GM23338 (cell line): ENCODE results near the gene AVPR2. TPM values are rescaled to one million over a fixed set of nuclear protein-coding genes. Genes with fewer than 3 reads are reported as not detected.

Experiments
- ATAC-seq: fragments of 200-7000 bp; cut with Tn5 transposase; 3 replicates; pipeline ENCODE4 v1.9.1; 2020
- DNase-seq: peaks from one replicate; pipeline ENCODE4 v3.0.0-alpha.2; 2015; ENCODE audit warnings: low spot score
- H2AFZ ChIP-seq: fragments of 200-600 bp; sonication (generic); 2 replicates; pipeline ENCODE4 v1.8.0; 2016; ENCODE audit warnings: antibody characterized with exemption, mild to moderate bottlenecking, moderate library complexity
- H3F3A ChIP-seq: fragments of 200-600 bp; sonication (generic); replicated peaks from 2 replicates; pipeline ENCODE4 v1.8.0; 2017; ENCODE audit warnings: antibody characterized with exemption, mixed run types, low read depth
- H3K27ac ChIP-seq: fragments of 200-600 bp; sonication (generic); 2 replicates; pipeline ENCODE4 v1.6.1; 2016; ENCODE audit warnings: low read depth
- H3K27me3 ChIP-seq: fragments of 200-600 bp; sonication (generic); 2 replicates; pipeline ENCODE4 v1.8.0; 2016; ENCODE audit warnings: mild to moderate bottlenecking, mixed run types, moderate library complexity; ENCODE audit not compliant: insufficient read depth
- H3K36me3 ChIP-seq: fragments of 200-600 bp; sonication (generic); 2 replicates; pipeline ENCODE4 v1.8.0; 2016; ENCODE audit warnings: mild to moderate bottlenecking; ENCODE audit not compliant: insufficient read depth
- H3K4me1 ChIP-seq: fragments of 200-600 bp; sonication (generic); 2 replicates; pipeline ENCODE4 v1.8.0; 2016; ENCODE audit warnings: mild to moderate bottlenecking, moderate library complexity; ENCODE audit not compliant: insufficient read depth
- H3K4me2 ChIP-seq: fragments of 200-600 bp; sonication (generic); 2 replicates; pipeline ENCODE4 v1.7.1; 2017; ENCODE audit warnings: mixed run types
- H3K4me3 ChIP-seq: fragments of 200-600 bp; sonication (generic); 2 replicates; pipeline ENCODE4 v1.6.1; 2016; ENCODE audit warnings: mixed run types
- H3K79me2 ChIP-seq: fragments of 200-600 bp; sonication (generic); replicated peaks from 2 replicates; pipeline ENCODE4 v1.8.0; 2017; ENCODE audit warnings: mild to moderate bottlenecking; ENCODE audit not compliant: insufficient read depth
- H3K9me2 ChIP-seq: fragments of 200-600 bp; sonication (generic); 2 replicates; pipeline ENCODE4 v1.8.0; 2017; ENCODE audit not compliant: insufficient read depth
- H4K20me1 ChIP-seq: fragments of 200-600 bp; sonication (generic); replicated peaks from 2 replicates; pipeline ENCODE4 v1.8.0; 2017; ENCODE audit warnings: mild to moderate bottlenecking; ENCODE audit not compliant: insufficient read depth
- H3K27ac Mint-ChIP-seq: 2 replicates; pipeline ENCODE4 v1.8.0; 2020; ENCODE audit warnings: inconsistent platforms, mild to moderate bottlenecking, moderate library complexity, mixed read lengths
- H3K27me3 Mint-ChIP-seq: 3 replicates; pipeline ENCODE4 v1.8.0; 2022; ENCODE audit warnings: low read depth, mild to moderate bottlenecking, moderate library complexity, mixed read lengths, inconsistent platforms; ENCODE audit not compliant: insufficient read depth, poor library complexity
- H3K36me3 Mint-ChIP-seq: 3 replicates; pipeline ENCODE4 v1.8.0; 2021; ENCODE audit warnings: low read depth, mild to moderate bottlenecking, inconsistent platforms, moderate library complexity, mixed read lengths
- H3K4me1 Mint-ChIP-seq: 3 replicates; pipeline ENCODE4 v1.8.0; 2020; ENCODE audit warnings: mild to moderate bottlenecking, inconsistent platforms, mixed read lengths
- H3K4me3 Mint-ChIP-seq: 3 replicates; pipeline ENCODE4 v1.8.0; 2021; ENCODE audit warnings: moderate library complexity, mild to moderate bottlenecking, inconsistent platforms, mixed read lengths
- H3K9me3 Mint-ChIP-seq: 3 replicates; pipeline ENCODE4 v1.8.0; 2020; ENCODE audit warnings: moderate library complexity, mild to moderate bottlenecking, inconsistent platforms, mixed read lengths
- CREB1 ChIP-seq: fragments of 250-450 bp; sonication (Bioruptor Pico); IDR thresholded peaks from 2 replicates; pipeline ENCODE4 v1.5.0; 2020; ENCODE audit warnings: low read depth, mild to moderate bottlenecking, moderate library complexity
- CTCF ChIP-seq, 2 experiments: fragments of 200-600 bp in 1 of 2; sonication (generic) in 1 of 2; conservative IDR thresholded peaks; 2 replicates each; pipeline versions ENCODE4 v1.5.1 to v1.6.1; 2016 to 2017; ENCODE audit warnings: antibody characterized with exemption in 2 of 2, low read depth in 2 of 2, mild to moderate bottlenecking in 2 of 2, moderate library complexity in 1 of 2
- EZH2 ChIP-seq: fragments of 200-600 bp; sonication (generic); IDR thresholded peaks from one replicate; pipeline ENCODE4 v1.8.0; 2017; ENCODE audit warnings: antibody characterized with exemption, mild to moderate bottlenecking, low read depth; ENCODE audit not compliant: unreplicated experiment
- EZH2phosphoT487 ChIP-seq: fragments of 200-600 bp; sonication (generic); IDR thresholded peaks from one replicate; pipeline ENCODE4 v1.8.1; 2018; ENCODE audit warnings: antibody characterized with exemption; ENCODE audit not compliant: unreplicated experiment
- JUNB ChIP-seq: IDR thresholded peaks from one replicate; pipeline ENCODE4 v1.6.1; 2016; ENCODE audit warnings: antibody characterized with exemption; ENCODE audit not compliant: unreplicated experiment
- NANOG ChIP-seq: IDR thresholded peaks from 2 replicates; pipeline ENCODE4 v1.6.1; 2016; ENCODE audit warnings: antibody characterized with exemption, borderline replicate concordance
- POLR2AphosphoS5 ChIP-seq: IDR thresholded peaks from 2 replicates; pipeline ENCODE4 v1.6.1; 2016; ENCODE audit warnings: antibody characterized with exemption, low read depth
- STAT1 ChIP-seq: IDR thresholded peaks from one replicate; pipeline ENCODE4 v1.6.1; 2016; ENCODE audit warnings: antibody characterized with exemption; ENCODE audit not compliant: unreplicated experiment
- ZNF114 ChIP-seq: fragments of 250-450 bp; sonication (Bioruptor Pico); IDR thresholded peaks from 2 replicates; pipeline ENCODE4 v1.5.0; 2020; ENCODE audit warnings: mild to moderate bottlenecking, moderate library complexity
- ZNF331 ChIP-seq: fragments of 250-450 bp; sonication (Bioruptor Pico); IDR thresholded peaks from 2 replicates; pipeline ENCODE4 v1.5.0; 2020; ENCODE audit warnings: low read depth, mild to moderate bottlenecking, moderate library complexity
- polyA plus RNA-seq: library from polyadenylated mRNA; unstranded; fragments of >200 nt; fragmentation: Nextera tagmentation; extraction: Ambion mirVana; gene quantifications from 2 replicates; pipeline ENCODE4 v1.2.1, GENCODE V29; 2016
- total RNA-seq: library from RNA; depleted of rRNA; stranded (reverse); fragments of >200 nt; shearing (Covaris generic); gene quantifications from 2 replicates; pipeline ENCODE4 v1.2.3, GENCODE V29; 2014
- TF ChIP-seq, protein P1 (sequence below): IDR thresholded peaks from one replicate; pipeline ENCODE4 v1.6.1; 2018; ENCODE audit warnings: antibody characterized with exemption; ENCODE audit not compliant: unreplicated experiment
- TF ChIP-seq, protein P2 (sequence below): fragments of 250-450 bp; sonication (Bioruptor Pico); IDR thresholded peaks from 2 replicates; pipeline ENCODE4 v1.5.0; 2020; ENCODE audit warnings: mild to moderate bottlenecking, moderate library complexity

AVPR2 gene
- total and polyA plus RNA-seq, 2 experiments from 2014 or later: not detected

GRCh38 chrX:153865321-153865580 lies 39.2 kb upstream of the AVPR2 start:
- H3K36me3 ChIP-seq: no peaks in the 10 kb centered on the region
- no peaks in the 10 kb centered on the region for H3K9me3 Mint-ChIP-seq
- DNase-seq: no peak
- H2AFZ ChIP-seq: no peak overlapping the region
- H3K4me1 ChIP-seq: no peaks in the 10 kb centered on the region; the same call in 1 of the 2 replicates
- peaks cover 17% of the 10 kb centered on the region for H3K36me3 Mint-ChIP-seq
- H3F3A ChIP-seq: no peaks in the 10 kb centered on the region
- no peak overlapping the region for H3K4me3 ChIP-seq
- H3K4me2 ChIP-seq: no peak overlapping the region
- TF ChIP-seq ZNF331 (CRISPR knock-in tag) (no peak), CTCF (conservative IDR thresholded peaks at IDR 0.05; ENCODE audit: low read depth in 2 of 2) (no peak), STAT1 (no peak), CREB1 (no peak), EZH2 (no peak), EZH2phosphoT487 (no peak), JUNB (no peak), NANOG (no peak), ZNF114 (CRISPR knock-in tag) (no peak), POLR2AphosphoS5 (no peak)
- TF ChIP-seq, protein P1, sequence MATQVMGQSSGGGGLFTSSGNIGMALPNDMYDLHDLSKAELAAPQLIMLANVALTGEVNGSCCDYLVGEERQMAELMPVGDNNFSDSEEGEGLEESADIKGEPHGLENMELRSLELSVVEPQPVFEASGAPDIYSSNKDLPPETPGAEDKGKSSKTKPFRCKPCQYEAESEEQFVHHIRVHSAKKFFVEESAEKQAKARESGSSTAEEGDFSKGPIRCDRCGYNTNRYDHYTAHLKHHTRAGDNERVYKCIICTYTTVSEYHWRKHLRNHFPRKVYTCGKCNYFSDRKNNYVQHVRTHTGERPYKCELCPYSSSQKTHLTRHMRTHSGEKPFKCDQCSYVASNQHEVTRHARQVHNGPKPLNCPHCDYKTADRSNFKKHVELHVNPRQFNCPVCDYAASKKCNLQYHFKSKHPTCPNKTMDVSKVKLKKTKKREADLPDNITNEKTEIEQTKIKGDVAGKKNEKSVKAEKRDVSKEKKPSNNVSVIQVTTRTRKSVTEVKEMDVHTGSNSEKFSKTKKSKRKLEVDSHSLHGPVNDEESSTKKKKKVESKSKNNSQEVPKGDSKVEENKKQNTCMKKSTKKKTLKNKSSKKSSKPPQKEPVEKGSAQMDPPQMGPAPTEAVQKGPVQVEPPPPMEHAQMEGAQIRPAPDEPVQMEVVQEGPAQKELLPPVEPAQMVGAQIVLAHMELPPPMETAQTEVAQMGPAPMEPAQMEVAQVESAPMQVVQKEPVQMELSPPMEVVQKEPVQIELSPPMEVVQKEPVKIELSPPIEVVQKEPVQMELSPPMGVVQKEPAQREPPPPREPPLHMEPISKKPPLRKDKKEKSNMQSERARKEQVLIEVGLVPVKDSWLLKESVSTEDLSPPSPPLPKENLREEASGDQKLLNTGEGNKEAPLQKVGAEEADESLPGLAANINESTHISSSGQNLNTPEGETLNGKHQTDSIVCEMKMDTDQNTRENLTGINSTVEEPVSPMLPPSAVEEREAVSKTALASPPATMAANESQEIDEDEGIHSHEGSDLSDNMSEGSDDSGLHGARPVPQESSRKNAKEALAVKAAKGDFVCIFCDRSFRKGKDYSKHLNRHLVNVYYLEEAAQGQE: no peak
- TF ChIP-seq, protein P2, sequence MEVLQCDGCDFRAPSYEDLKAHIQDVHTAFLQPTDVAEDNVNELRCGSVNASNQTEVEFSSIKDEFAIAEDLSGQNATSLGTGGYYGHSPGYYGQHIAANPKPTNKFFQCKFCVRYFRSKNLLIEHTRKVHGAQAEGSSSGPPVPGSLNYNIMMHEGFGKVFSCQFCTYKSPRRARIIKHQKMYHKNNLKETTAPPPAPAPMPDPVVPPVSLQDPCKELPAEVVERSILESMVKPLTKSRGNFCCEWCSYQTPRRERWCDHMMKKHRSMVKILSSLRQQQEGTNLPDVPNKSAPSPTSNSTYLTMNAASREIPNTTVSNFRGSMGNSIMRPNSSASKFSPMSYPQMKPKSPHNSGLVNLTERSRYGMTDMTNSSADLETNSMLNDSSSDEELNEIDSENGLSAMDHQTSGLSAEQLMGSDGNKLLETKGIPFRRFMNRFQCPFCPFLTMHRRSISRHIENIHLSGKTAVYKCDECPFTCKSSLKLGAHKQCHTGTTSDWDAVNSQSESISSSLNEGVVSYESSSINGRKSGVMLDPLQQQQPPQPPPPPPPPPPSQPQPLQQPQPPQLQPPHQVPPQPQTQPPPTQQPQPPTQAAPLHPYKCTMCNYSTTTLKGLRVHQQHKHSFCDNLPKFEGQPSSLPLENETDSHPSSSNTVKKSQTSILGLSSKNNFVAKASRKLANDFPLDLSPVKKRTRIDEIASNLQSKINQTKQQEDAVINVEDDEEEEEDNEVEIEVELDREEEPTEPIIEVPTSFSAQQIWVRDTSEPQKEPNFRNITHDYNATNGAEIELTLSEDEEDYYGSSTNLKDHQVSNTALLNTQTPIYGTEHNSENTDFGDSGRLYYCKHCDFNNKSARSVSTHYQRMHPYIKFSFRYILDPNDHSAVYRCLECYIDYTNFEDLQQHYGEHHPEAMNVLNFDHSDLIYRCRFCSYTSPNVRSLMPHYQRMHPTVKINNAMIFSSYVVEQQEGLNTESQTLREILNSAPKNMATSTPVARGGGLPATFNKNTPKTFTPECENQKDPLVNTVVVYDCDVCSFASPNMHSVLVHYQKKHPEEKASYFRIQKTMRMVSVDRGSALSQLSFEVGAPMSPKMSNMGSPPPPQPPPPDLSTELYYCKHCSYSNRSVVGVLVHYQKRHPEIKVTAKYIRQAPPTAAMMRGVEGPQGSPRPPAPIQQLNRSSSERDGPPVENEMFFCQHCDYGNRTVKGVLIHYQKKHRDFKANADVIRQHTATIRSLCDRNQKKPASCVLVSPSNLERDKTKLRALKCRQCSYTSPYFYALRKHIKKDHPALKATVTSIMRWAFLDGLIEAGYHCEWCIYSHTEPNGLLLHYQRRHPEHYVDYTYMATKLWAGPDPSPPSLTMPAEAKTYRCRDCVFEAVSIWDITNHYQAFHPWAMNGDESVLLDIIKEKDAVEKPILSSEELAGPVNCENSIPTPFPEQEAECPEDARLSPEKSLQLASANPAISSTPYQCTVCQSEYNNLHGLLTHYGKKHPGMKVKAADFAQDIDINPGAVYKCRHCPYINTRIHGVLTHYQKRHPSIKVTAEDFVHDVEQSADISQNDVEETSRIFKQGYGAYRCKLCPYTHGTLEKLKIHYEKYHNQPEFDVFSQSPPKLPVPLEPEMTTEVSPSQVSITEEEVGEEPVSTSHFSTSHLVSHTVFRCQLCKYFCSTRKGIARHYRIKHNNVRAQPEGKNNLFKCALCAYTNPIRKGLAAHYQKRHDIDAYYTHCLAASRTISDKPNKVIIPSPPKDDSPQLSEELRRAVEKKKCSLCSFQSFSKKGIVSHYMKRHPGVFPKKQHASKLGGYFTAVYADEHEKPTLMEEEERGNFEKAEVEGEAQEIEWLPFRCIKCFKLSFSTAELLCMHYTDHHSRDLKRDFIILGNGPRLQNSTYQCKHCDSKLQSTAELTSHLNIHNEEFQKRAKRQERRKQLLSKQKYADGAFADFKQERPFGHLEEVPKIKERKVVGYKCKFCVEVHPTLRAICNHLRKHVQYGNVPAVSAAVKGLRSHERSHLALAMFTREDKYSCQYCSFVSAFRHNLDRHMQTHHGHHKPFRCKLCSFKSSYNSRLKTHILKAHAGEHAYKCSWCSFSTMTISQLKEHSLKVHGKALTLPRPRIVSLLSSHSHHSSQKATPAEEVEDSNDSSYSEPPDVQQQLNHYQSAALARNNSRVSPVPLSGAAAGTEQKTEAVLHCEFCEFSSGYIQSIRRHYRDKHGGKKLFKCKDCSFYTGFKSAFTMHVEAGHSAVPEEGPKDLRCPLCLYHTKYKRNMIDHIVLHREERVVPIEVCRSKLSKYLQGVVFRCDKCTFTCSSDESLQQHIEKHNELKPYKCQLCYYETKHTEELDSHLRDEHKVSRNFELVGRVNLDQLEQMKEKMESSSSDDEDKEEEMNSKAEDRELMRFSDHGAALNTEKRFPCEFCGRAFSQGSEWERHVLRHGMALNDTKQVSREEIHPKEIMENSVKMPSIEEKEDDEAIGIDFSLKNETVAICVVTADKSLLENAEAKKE: no peak
- no peak for ATAC-seq
- peaks cover 15% of the 10 kb centered on the region for H3K4me1 Mint-ChIP-seq
- no peaks in the 10 kb centered on the region for H3K27me3 ChIP-seq
- H3K27me3 Mint-ChIP-seq: peaks cover 3% of the 10 kb centered on the region
- no peaks in the 10 kb centered on the region for H4K20me1 ChIP-seq
- H3K9me2 ChIP-seq: no peaks in the 10 kb centered on the region
- no peak overlapping the region for H3K27ac Mint-ChIP-seq
- H3K27ac ChIP-seq: no peak overlapping the region
- no peaks in the 10 kb centered on the region for H3K79me2 ChIP-seq
- H3K4me3 Mint-ChIP-seq: no peak overlapping the region
